GM15510 (cell line): ENCODE data around the gene DYNC1I1.

ENCODE experiments used
- POLR2A ChIP-seq: IDR thresholded peaks from 3 replicates; pipeline ENCODE4 v1.6.1; 2011; ENCODE audit warnings: borderline replicate concordance; ENCODE audit not compliant: insufficient read length; ENCODE audit errors: extremely low read depth

The DYNC1I1 gene

GRCh38 chr7:96016056-96016586, 243.8 kb downstream of the DYNC1I1 start:
- no peak for TF ChIP-seq POLR2A

- TF ChIP-seq POLR2A: no peak
These were observed 244.4 kb downstream of the DYNC1I1 start for GRCh38 chr7:96016735-96017134.

- TF ChIP-seq POLR2A: no peak
These were observed 245.5 kb downstream of the DYNC1I1 start for GRCh38 chr7:96017877-96018276.

GRCh38 chr7:96021568-96021967, 249.2 kb downstream of the DYNC1I1 start:
- no peak for TF ChIP-seq POLR2A

GRCh38 chr7:96023387-96023786, 251.0 kb downstream of the DYNC1I1 start:
- TF ChIP-seq POLR2A: no peak

- TF ChIP-seq POLR2A: no peak
These were observed 253.7 kb downstream of the DYNC1I1 start for GRCh38 chr7:96026010-96026409.

GRCh38 chr7:96026611-96027010, 254.3 kb downstream of the DYNC1I1 start:
- no peak for TF ChIP-seq POLR2A

- TF ChIP-seq POLR2A: no peak
These were observed 256.4 kb downstream of the DYNC1I1 start for GRCh38 chr7:96028729-96029128.

GRCh38 chr7:96033009-96033598, 260.8 kb downstream of the DYNC1I1 start:
- no peak for TF ChIP-seq POLR2A

- TF ChIP-seq POLR2A: no peak
These were observed 262.8 kb downstream of the DYNC1I1 start for GRCh38 chr7:96034940-96035727.

- no peak for TF ChIP-seq POLR2A
These were observed 268.0 kb downstream of the DYNC1I1 start for GRCh38 chr7:96040250-96040772.

GRCh38 chr7:96041171-96041570, 268.8 kb downstream of the DYNC1I1 start:
- no peak for TF ChIP-seq POLR2A

- TF ChIP-seq POLR2A: no peak
These were observed 272.8 kb downstream of the DYNC1I1 start for GRCh38 chr7:96045181-96045580.

GRCh38 chr7:96045919-96046318, 273.6 kb downstream of the DYNC1I1 start:
- no peak for TF ChIP-seq POLR2A

GRCh38 chr7:96052289-96052688, 279.9 kb downstream of the DYNC1I1 start:
- no peak for TF ChIP-seq POLR2A
